IMR-90 (cell line): Measurements from ENCODE around the gene CREBL2. TPM values are rescaled to one million over a fixed set of nuclear protein-coding genes. Genes with fewer than 3 reads are reported as not detected.
A peak's percentile ranks its signal among the peaks of the same experiment; 100 is the strongest.

Source experiments
- ATAC-seq: fragments of 200-7000 bp; cut with Tn5 transposase; 2 replicates; pipeline ENCODE4 v1.9.1; 2020; ENCODE audit warnings: low read depth, mild to moderate bottlenecking, moderate library complexity
- Bru-seq: library from RNA; stranded (reverse); fragments of 400-500 nt; gene quantifications from one replicate; lab custom pipeline; 2021; lab: Mats Ljungman, UMichigan
- BruChase-seq, 2 experiments: library from RNA; stranded (reverse); fragments of 400-500 nt; gene quantifications; one replicate each; lab custom pipeline; 2021; lab: Mats Ljungman, UMichigan
- BruUV-seq: library from RNA; stranded (reverse); fragments of 400-500 nt; replicated peaks from 2 replicates; lab custom pipeline; 2021; lab: Mats Ljungman, UMichigan
- CTCF ChIA-PET: fragments of 300-600 bp; formaldehyde crosslinking; extraction: SDS; loops from one replicate; lab custom pipeline; 2021; ENCODE audit warnings: antibody characterized with exemption; lab: Yijun Ruan, JAX
- POLR2A ChIA-PET: fragments of 300-600 bp; sonication (Branson Sonifier 250); formaldehyde crosslinking; loops from one replicate; lab custom pipeline; 2022; ENCODE audit warnings: antibody characterized with exemption; ENCODE audit not compliant: unreplicated experiment; lab: Charles Lee
- DNase-seq: peaks from one replicate; pipeline ENCODE4 v3.0.0; 2013
- H2AFZ ChIP-seq: replicated peaks from 2 replicates; pipeline ENCODE3; 2013; ENCODE audit warnings: low read length, mild to moderate bottlenecking; ENCODE audit not compliant: poor library complexity
- H2AK5ac ChIP-seq: 2 replicates; pipeline ENCODE4 v1.6.1; 2013; ENCODE audit warnings: low read depth, low read length, inconsistent platforms
- H2AK9ac ChIP-seq: replicated peaks from 2 replicates; pipeline ENCODE3; 2013; ENCODE audit warnings: mild to moderate bottlenecking, low read depth, low read length, moderate library complexity; ENCODE audit not compliant: poor library complexity
- H2BK120ac ChIP-seq: 2 replicates; pipeline ENCODE4 v1.6.1; 2013; ENCODE audit warnings: low read depth, low read length, inconsistent platforms
- H2BK15ac ChIP-seq: 3 replicates; pipeline ENCODE4 v1.6.1; 2013; ENCODE audit warnings: low read depth, low read length, inconsistent platforms
- H2BK20ac ChIP-seq: 2 replicates; pipeline ENCODE4 v1.6.1; 2013; ENCODE audit warnings: low read depth, mild to moderate bottlenecking, inconsistent platforms, low read length, moderate library complexity
- H2BK5ac ChIP-seq: 2 replicates; pipeline ENCODE4 v1.6.1; 2013; ENCODE audit warnings: mild to moderate bottlenecking, low read depth, low read length, inconsistent platforms; ENCODE audit not compliant: poor library complexity, severe bottlenecking
- H3K14ac ChIP-seq: replicated peaks from 2 replicates; pipeline ENCODE4 v1.6.1; 2013; ENCODE audit warnings: low read depth, low read length, inconsistent platforms
- H3K18ac ChIP-seq: 2 replicates; pipeline ENCODE4 v1.6.1; 2013; ENCODE audit warnings: low read depth, low read length, control low read depth
- H3K23ac ChIP-seq: 2 replicates; pipeline ENCODE4 v1.6.1; 2013; ENCODE audit warnings: low read depth, low read length, inconsistent platforms
- H3K27ac ChIP-seq: 2 replicates; pipeline ENCODE4 v1.5.1; 2013; ENCODE audit warnings: mild to moderate bottlenecking, control low read depth, low read length; ENCODE audit not compliant: insufficient read depth
- H3K27me3 ChIP-seq: 2 replicates; pipeline ENCODE4 v1.6.1; 2013; ENCODE audit warnings: low read length; ENCODE audit not compliant: control insufficient read depth, insufficient read depth
- H3K36me3 ChIP-seq: 2 replicates; pipeline ENCODE4 v1.6.1; 2013; ENCODE audit warnings: low read length, mixed read lengths; ENCODE audit not compliant: control insufficient read depth, insufficient read depth
- H3K4ac ChIP-seq: 2 replicates; pipeline ENCODE4 v1.6.1; 2013; ENCODE audit warnings: low read depth, low read length, inconsistent platforms
- H3K4me1 ChIP-seq: 2 replicates; pipeline ENCODE4 v1.6.1; 2013; ENCODE audit warnings: low read length, mixed read lengths; ENCODE audit not compliant: control insufficient read depth, insufficient read depth
- H3K4me2 ChIP-seq: 2 replicates; pipeline ENCODE4 v1.6.1; 2013; ENCODE audit warnings: low read depth, mild to moderate bottlenecking, control low read depth, low read length, moderate library complexity
- H3K4me3 ChIP-seq: 2 replicates; pipeline ENCODE4 v1.5.1; 2013; ENCODE audit warnings: low read depth, mild to moderate bottlenecking, control low read depth, low read length, moderate library complexity; ENCODE audit not compliant: insufficient read depth
- H3K56ac ChIP-seq: 2 replicates; pipeline ENCODE4 v1.6.1; 2013; ENCODE audit warnings: low read length, inconsistent platforms; ENCODE audit not compliant: insufficient read depth; ENCODE audit errors: extremely low read depth
- H3K79me1 ChIP-seq, 2 experiments: 2 replicates each; pipeline ENCODE4 v1.6.1; 2013; ENCODE audit warnings: low read length in 2 of 2, inconsistent platforms in 1 of 2, low read depth in 1 of 2
- H3K9ac ChIP-seq: 2 replicates; pipeline ENCODE4 v1.6.1; 2013; ENCODE audit warnings: low read depth, low read length, control low read depth
- H3K9me1 ChIP-seq: 2 replicates; pipeline ENCODE4 v1.6.1; 2013; ENCODE audit warnings: low read length, inconsistent platforms; ENCODE audit not compliant: insufficient read depth
- H3K9me3 ChIP-seq: 2 replicates; pipeline ENCODE4 v1.6.1; 2013; ENCODE audit warnings: low read length; ENCODE audit not compliant: control insufficient read depth, insufficient read depth
- H4K20me1 ChIP-seq: 2 replicates; pipeline ENCODE4 v1.6.1; 2013; ENCODE audit warnings: low read length, inconsistent platforms; ENCODE audit not compliant: insufficient read depth
- H4K5ac ChIP-seq: 2 replicates; pipeline ENCODE4 v1.6.1; 2013; ENCODE audit warnings: mild to moderate bottlenecking, low read depth, low read length, control low read depth
- H4K8ac ChIP-seq, 2 experiments: 2 replicates each; pipeline ENCODE4 v1.6.1; 2013; ENCODE audit warnings: low read depth in 2 of 2, low read length in 2 of 2, control low read depth in 1 of 2, inconsistent platforms in 1 of 2
- H4K91ac ChIP-seq: 2 replicates; pipeline ENCODE4 v1.6.1; 2013; ENCODE audit warnings: low read depth, low read length, inconsistent platforms; ENCODE audit not compliant: insufficient read depth
- BHLHE40 ChIP-seq: fragments of 150-350 bp; IDR thresholded peaks from 2 replicates; pipeline ENCODE4 v1.6.1; 2016; ENCODE audit warnings: mild to moderate bottlenecking, low read depth, low read length
- CEBPB ChIP-seq: IDR thresholded peaks from 2 replicates; pipeline ENCODE4 v1.6.1; 2012; ENCODE audit warnings: low read depth, low read length, improper control_type of control experiment
- CHD1 ChIP-seq: IDR thresholded peaks from 2 replicates; pipeline ENCODE4 v1.6.1; 2012; ENCODE audit warnings: low read depth, low read length, improper control_type of control experiment
- FOS ChIP-seq: fragments of 150-350 bp; IDR thresholded peaks from 2 replicates; pipeline ENCODE4 v1.6.1; 2016; ENCODE audit warnings: low read depth, low read length
- MAZ ChIP-seq: IDR thresholded peaks from 2 replicates; pipeline ENCODE4 v1.6.1; 2012; ENCODE audit warnings: low read depth, mild to moderate bottlenecking, low read length, improper control_type of control experiment, moderate library complexity, borderline replicate concordance
- MXI1 ChIP-seq: IDR thresholded peaks from 2 replicates; pipeline ENCODE4 v1.6.1; 2012; ENCODE audit warnings: low read depth, mild to moderate bottlenecking, low read length, moderate library complexity, borderline replicate concordance
- NFE2L2 ChIP-seq: fragments of 150-350 bp; IDR thresholded peaks from 2 replicates; pipeline ENCODE4 v1.6.1; 2016; ENCODE audit warnings: low read depth, mild to moderate bottlenecking, low read length
- POLR2A ChIP-seq: IDR thresholded peaks from 2 replicates; pipeline ENCODE4 v1.6.1; 2012; ENCODE audit warnings: mild to moderate bottlenecking, low read depth, low read length
- RAD21 ChIP-seq: IDR thresholded peaks from 2 replicates; pipeline ENCODE4 v1.6.1; 2012; ENCODE audit warnings: low read length, improper control_type of control experiment
- RCOR1 ChIP-seq: IDR thresholded peaks from 2 replicates; pipeline ENCODE4 v1.6.1; 2012; ENCODE audit warnings: mild to moderate bottlenecking, low read length, improper control_type of control experiment; ENCODE audit not compliant: insufficient replicate concordance
- RFX5 ChIP-seq: IDR thresholded peaks from 2 replicates; pipeline ENCODE4 v1.8.0; 2012; ENCODE audit warnings: low read depth, mild to moderate bottlenecking, low read length, moderate library complexity
- SMC3 ChIP-seq: fragments of 150-350 bp; IDR thresholded peaks from 2 replicates; pipeline ENCODE4 v1.6.1; 2016; ENCODE audit warnings: low read depth, mild to moderate bottlenecking, antibody characterized with exemption, low read length, moderate library complexity
- WGBS, 2 experiments: methylation state at CpG; one replicate each; pipeline versions ENCODE4 v1.1.5 to v1.1.7; 2013; ENCODE audit warnings: missing lambda C conversion rate in 2 of 2; ENCODE audit not compliant: insufficient read length in 1 of 2; ENCODE audit errors: extremely low coverage in 2 of 2; 5-methylcytosine and 5-hydroxymethylcytosine counted together
- dilution Hi-C: fragments of 300-500 bp; cut with HindIII; formaldehyde crosslinking; loops from one replicate; pipeline ENCODE4 v1.14.3; 2018; ENCODE audit warnings: low sequenced_read_pairs; ENCODE audit not compliant: unreplicated experiment
- in situ Hi-C: fragments of 300-500 bp; cut with MboI; formaldehyde crosslinking; loops from 3 replicates; pipeline ENCODE4 v1.14.3; 2019; ENCODE audit warnings: low sequenced_read_pairs, inconsistent platforms, mixed read lengths
- intact Hi-C: fragments of 100-400 bp; cut with micrococcal nuclease; formaldehyde crosslinking; loops from 2 replicates; pipeline ENCODE4 v1.10.0; 2022
- long read RNA-seq: library from polyadenylated mRNA; unstranded; transcript quantifications from one replicate; pipeline ENCODE4 v2.0.0, GENCODE V29; 2021; ENCODE audit not compliant: unreplicated experiment
- polyA plus RNA-seq, 3 experiments: library from polyadenylated mRNA; depleted of rRNA; stranded (reverse); fragments of >200 nt; gene quantifications; 2 replicates each; pipeline ENCODE4 v1.2.3, GENCODE V29; 2012; ENCODE audit warnings: low replicate concordance in 1 of 3
- total RNA-seq: library from RNA; depleted of rRNA; stranded (reverse); fragments of >200 nt; gene quantifications from 2 replicates; pipeline ENCODE4 v1.2.3, GENCODE V29; 2012; rRNA removed
- TF ChIP-seq, protein P1 (sequence below): conservative IDR thresholded peaks from 2 replicates; pipeline ENCODE4 v1.5.1; 2012; ENCODE audit warnings: mild to moderate bottlenecking, low read depth, low read length, improper control_type of control experiment

CREBL2 gene, protein sequence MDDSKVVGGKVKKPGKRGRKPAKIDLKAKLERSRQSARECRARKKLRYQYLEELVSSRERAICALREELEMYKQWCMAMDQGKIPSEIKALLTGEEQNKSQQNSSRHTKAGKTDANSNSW
- total RNA-seq, result 19.0 and 32.5 TPM in 2 replicates
- polyA plus RNA-seq (2012; rRNA removed), result 10.4 and 11.5 TPM in 2 replicates
- 3.6 and 3.7 TPM in 2 replicates for polyA plus RNA-seq (2012; cell fraction: cytosol; rRNA removed)
- polyA plus RNA-seq (2012; cell fraction: nucleus; rRNA removed; ENCODE audit: low replicate concordance), result 1.3 and 5.0 TPM in 2 replicates
- Bru-seq, nascent RNA, result percentile 62 among the genes with signal in this experiment
- BruChase-seq, experiment 1, labeled RNA remaining after a 6-hour chase, result percentile 79 among the genes with signal in this experiment
- BruChase-seq, experiment 2, labeled RNA remaining after a 2-hour chase, result percentile 71 among the genes with signal in this experiment
- long read RNA-seq, transcript CREBL2-201 (4 exons, 3,754 nt), result major isoform, 35 of 44 reads
- long read RNA-seq, partial matches to known transcripts, result 8 of 44 reads
- long read RNA-seq, other reads (novel, unspliced or antisense), result 1 of 44 reads

DNA sequence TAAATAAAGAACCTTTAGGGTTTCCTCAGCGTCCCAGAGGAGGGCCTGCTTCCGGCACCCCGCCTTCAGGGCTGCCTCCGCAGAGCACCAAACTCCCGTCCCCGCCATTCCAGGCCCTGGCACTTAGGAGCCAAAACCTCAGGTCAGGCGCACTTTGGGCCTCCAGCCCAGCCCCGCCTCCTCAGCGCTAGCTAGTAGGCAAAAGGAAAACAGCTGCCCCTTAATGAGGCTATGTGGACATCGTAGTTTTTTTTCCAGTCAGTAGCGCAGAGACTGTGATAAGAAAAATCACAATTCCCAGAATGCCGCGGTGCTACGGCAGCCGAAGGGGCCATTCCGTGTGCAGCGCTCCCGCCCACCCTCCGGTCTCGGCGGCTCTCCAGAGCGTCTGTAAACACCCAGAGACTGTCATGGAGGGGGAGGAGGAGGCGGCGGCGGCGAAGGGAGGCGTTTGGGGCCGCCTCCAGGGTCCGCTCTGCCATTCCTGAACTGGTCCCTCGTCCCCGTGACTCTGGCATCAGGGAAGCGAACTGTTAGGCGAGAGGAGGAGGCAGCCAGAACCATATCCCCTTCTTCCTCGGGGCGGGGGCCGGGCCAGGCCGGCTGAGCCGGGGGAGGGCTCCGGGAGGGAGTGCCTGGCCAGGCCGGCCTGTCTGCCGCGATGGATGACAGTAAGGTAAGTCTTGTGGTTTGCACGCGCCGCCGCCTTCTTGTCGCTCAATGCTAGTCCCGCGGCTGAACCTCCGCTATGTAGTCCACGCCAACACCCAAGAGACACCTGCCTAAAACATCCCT lies at the start of gene CREBL2:
Gene CREBL2 (plus strand): TSS at position 365 of the 795 bp plus-strand sequence. CDS start 297 bp downstream, at position 662.
- Histone ChIP-seq H3K9me1 (peaks cover 2% of the 10 kb centered on the region; the same call in 1 of the 2 replicates), H3K4ac (peak within 1 kb of the TSS; percentile 88), H2AK9ac (peak within 1 kb of the TSS; percentile 96), H3K79me1 (peaks cover 7 to 33% of the 10 kb centered on the region in 2 experiments; a peak in 3 of 4 replicates), H3K27me3 (no peaks in the 10 kb centered on the region), H2BK5ac (peak within 1 kb of the TSS; percentile 89), H3K56ac (peak within 1 kb of the TSS; percentile 92), H3K4me1 (peaks cover 3% of the 10 kb centered on the region; the same call in 1 of the 2 replicates), H3K4me3 (peak within 1 kb of the TSS; percentile 67), H2BK20ac (no peak within 1 kb of the TSS), H4K91ac (peak within 1 kb of the TSS; percentile 85), H3K23ac (peak within 1 kb of the TSS; percentile 84), H3K14ac (peak within 1 kb of the TSS; percentile 79), H3K27ac (peak within 1 kb of the TSS; percentile 79), H3K9ac (peak within 1 kb of the TSS; percentile 75), H3K36me3 (no peaks in the 10 kb centered on the region), H2BK120ac (peak within 1 kb of the TSS; percentile 79), H3K9me3 (no peaks in the 10 kb centered on the region), H3K18ac (peak within 1 kb of the TSS; percentile 56), H2BK15ac (peak within 1 kb of the TSS; percentile 81; the same call in 2 of the 3 replicates), H2AK5ac (peak within 1 kb of the TSS; percentile 48), H2AFZ (peak within 1 kb of the TSS; percentile 97), H3K4me2 (peak within 1 kb of the TSS; percentile 98), H4K5ac (peak within 1 kb of the TSS; percentile 42), H4K20me1 (peaks cover 2% of the 10 kb centered on the region; the same call in 1 of the 2 replicates), H4K8ac (peak within 1 kb of the TSS; percentile 90 to 93)
- WGBS, 2 experiments, result 0% methylated on average over 6 of the region's 51 CpGs; no CpG with 5 or more reads in 1 of the 2 experiments
- in situ Hi-C loops, result no loop called here
- ATAC-seq (peak; percentile 93), DNase-seq (peak; percentile 95)
- intact Hi-C loops, result loop anchor here (5.0 kb wide), 1 partner anchor 49 kb away; the partner anchor contains the start of gene DUSP16
- POLR2A ChIA-PET, result no interaction called here
- CTCF ChIA-PET, result no interaction called here
- peak; percentile 60 for TF ChIP-seq RCOR1
- TF ChIP-seq RAD21, result no peak
- no peak for TF ChIP-seq FOS
- peak; percentile 89; the same call in 1 of the 2 replicates for TF ChIP-seq CHD1
- TF ChIP-seq, protein P1, sequence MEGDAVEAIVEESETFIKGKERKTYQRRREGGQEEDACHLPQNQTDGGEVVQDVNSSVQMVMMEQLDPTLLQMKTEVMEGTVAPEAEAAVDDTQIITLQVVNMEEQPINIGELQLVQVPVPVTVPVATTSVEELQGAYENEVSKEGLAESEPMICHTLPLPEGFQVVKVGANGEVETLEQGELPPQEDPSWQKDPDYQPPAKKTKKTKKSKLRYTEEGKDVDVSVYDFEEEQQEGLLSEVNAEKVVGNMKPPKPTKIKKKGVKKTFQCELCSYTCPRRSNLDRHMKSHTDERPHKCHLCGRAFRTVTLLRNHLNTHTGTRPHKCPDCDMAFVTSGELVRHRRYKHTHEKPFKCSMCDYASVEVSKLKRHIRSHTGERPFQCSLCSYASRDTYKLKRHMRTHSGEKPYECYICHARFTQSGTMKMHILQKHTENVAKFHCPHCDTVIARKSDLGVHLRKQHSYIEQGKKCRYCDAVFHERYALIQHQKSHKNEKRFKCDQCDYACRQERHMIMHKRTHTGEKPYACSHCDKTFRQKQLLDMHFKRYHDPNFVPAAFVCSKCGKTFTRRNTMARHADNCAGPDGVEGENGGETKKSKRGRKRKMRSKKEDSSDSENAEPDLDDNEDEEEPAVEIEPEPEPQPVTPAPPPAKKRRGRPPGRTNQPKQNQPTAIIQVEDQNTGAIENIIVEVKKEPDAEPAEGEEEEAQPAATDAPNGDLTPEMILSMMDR, result no peak
- TF ChIP-seq MXI1, result peak; percentile 48; the same call in 1 of the 2 replicates
- TF ChIP-seq NFE2L2, result no peak; the same call in 1 of the 2 replicates
- TF ChIP-seq POLR2A, result peak; percentile 36; the same call in 1 of the 2 replicates
- TF ChIP-seq SMC3, result no peak
- peak; percentile 40; the same call in 1 of the 2 replicates for TF ChIP-seq CEBPB
- no peak for TF ChIP-seq BHLHE40
- peak; percentile 95 for TF ChIP-seq MAZ
- no peak for TF ChIP-seq RFX5
- BruUV-seq, result no TSS peak
- dilution Hi-C loops, result no loop called here
